Astrocyte (in vitro differentiated cells and primary cell): ENCODE results near the gene SUSD6.
"Not testable (repeated sequence)": the region's sequence is repeated elsewhere in the genome, so short reads cannot be mapped to it uniquely, and the experiment has no call there.

Experiments
- CTCF ChIP-seq: IDR thresholded peaks from 2 replicates; pipeline ENCODE4 v1.5.1; 2011; ENCODE audit warnings: low read depth, mild to moderate bottlenecking, inconsistent platforms, low read length, moderate library complexity; ENCODE audit not compliant: insufficient read depth
- EZH2 ChIP-seq: IDR thresholded peaks from 2 replicates; pipeline ENCODE4 v1.6.1; 2012; ENCODE audit warnings: mild to moderate bottlenecking, low read length, inconsistent platforms; ENCODE audit not compliant: insufficient read depth

- TF ChIP-seq CTCF, EZH2: not testable (repeated sequence)
Measured at GRCh38 chr14:69699243-69699642, 87.8 kb downstream of the SUSD6 start.
